SU-DHL-6 (cell line): Measurements from ENCODE around the gene VPS35L.

Experiments
- H2AFZ ChIP-seq: fragments of 200-600 bp; sonication (generic); 2 replicates; pipeline ENCODE4 v1.6.1; 2014; ENCODE audit warnings: low read depth, mild to moderate bottlenecking, moderate library complexity, mixed read lengths, antibody characterized with exemption, low read length; ENCODE audit not compliant: severe bottlenecking
- H3F3A ChIP-seq: fragments of 200-600 bp; shearing (Covaris generic); 2 replicates; pipeline ENCODE4 v1.6.0; 2016; ENCODE audit warnings: antibody characterized with exemption, mild to moderate bottlenecking; ENCODE audit not compliant: insufficient read depth
- H3K27ac ChIP-seq: fragments of 200-600 bp; sonication (generic); 2 replicates; pipeline ENCODE4 v1.5.1; 2016; ENCODE audit warnings: low read depth, mild to moderate bottlenecking, low read length, moderate library complexity, mixed read lengths
- H3K27me3 ChIP-seq: fragments of 200-600 bp; sonication (generic), shearing (Covaris generic); 2 replicates; pipeline ENCODE4 v1.6.0; 2014; ENCODE audit warnings: mild to moderate bottlenecking, low read length
- H3K36me3 ChIP-seq: fragments of 200-600 bp; sonication (generic); 2 replicates; pipeline ENCODE4 v1.6.1; 2014; ENCODE audit warnings: mild to moderate bottlenecking, low read length, mixed read lengths
- H3K4me2 ChIP-seq: fragments of 300-600, 200-600 bp; shearing (Covaris generic), sonication (generic); 2 replicates; pipeline ENCODE4 v1.6.0; 2014; ENCODE audit warnings: low read length, low read depth, mild to moderate bottlenecking; ENCODE audit not compliant: poor library complexity, severe bottlenecking
- H3K4me3 ChIP-seq: fragments of 200-600 bp; sonication (generic); 2 replicates; pipeline ENCODE4 v1.5.1; 2014; ENCODE audit warnings: antibody characterized with exemption, low read length, mild to moderate bottlenecking, mixed read lengths; ENCODE audit not compliant: insufficient read depth, poor library complexity, severe bottlenecking
- H3K79me2 ChIP-seq: fragments of 200-600 bp; sonication (generic); 2 replicates; pipeline ENCODE4 v1.6.1; 2014; ENCODE audit warnings: mild to moderate bottlenecking, low read length, moderate library complexity; ENCODE audit not compliant: insufficient read depth
- H3K9ac ChIP-seq: fragments of 200-600 bp; sonication (generic); 2 replicates; pipeline ENCODE4 v1.7.0; 2014; ENCODE audit warnings: mild to moderate bottlenecking, low read length
- H3K9me2 ChIP-seq: fragments of 200-600 bp; sonication (generic); replicated peaks from 2 replicates; pipeline ENCODE4 v1.6.1; 2014; ENCODE audit warnings: low read length; ENCODE audit not compliant: insufficient read depth
- H3K9me3 ChIP-seq: fragments of 200-600 bp; sonication (generic); 2 replicates; pipeline ENCODE4 v1.6.1; 2014; ENCODE audit warnings: low read length, mixed read lengths; ENCODE audit not compliant: insufficient read depth
- H4K20me1 ChIP-seq: fragments of 200-600 bp; sonication (generic); 2 replicates; pipeline ENCODE4 v1.6.1; 2014; ENCODE audit warnings: low read depth, mild to moderate bottlenecking, antibody characterized with exemption, low read length, moderate library complexity, mixed read lengths
- CTCF ChIP-seq: fragments of 200-600 bp; sonication (generic); IDR thresholded peaks from one replicate; pipeline ENCODE4 v1.5.1; 2017; ENCODE audit warnings: antibody characterized with exemption, mild to moderate bottlenecking, low read length, moderate library complexity; ENCODE audit not compliant: insufficient read depth, poor library complexity, severe bottlenecking
- EZH2phosphoT487 ChIP-seq: fragments of 200-600 bp; sonication (generic), shearing (Covaris generic); conservative IDR thresholded peaks from 2 replicates; pipeline ENCODE4 v1.6.1; 2018; ENCODE audit warnings: mild to moderate bottlenecking, antibody characterized with exemption, low read length, moderate library complexity, mixed read lengths

VPS35L gene

GRCh38 chr16:19589771-19590302 lies 34.3 kb downstream of the VPS35L start:
- Histone ChIP-seq H3K36me3 (no peaks in the 10 kb centered on the region), H3K27ac (no peak overlapping the region), H3K79me2 (no peaks in the 10 kb centered on the region), H3K4me2 (no peak overlapping the region), H3K27me3 (no peaks in the 10 kb centered on the region), H2AFZ (no peak overlapping the region), H3K9me3 (no peaks in the 10 kb centered on the region), H3K9me2 (no peaks in the 10 kb centered on the region), H3K9ac (no peak overlapping the region), H3F3A (no peaks in the 10 kb centered on the region), H4K20me1 (no peaks in the 10 kb centered on the region), H3K4me3 (no peak overlapping the region)
- TF ChIP-seq EZH2phosphoT487 (no peak), CTCF (no peak)

DNA sequence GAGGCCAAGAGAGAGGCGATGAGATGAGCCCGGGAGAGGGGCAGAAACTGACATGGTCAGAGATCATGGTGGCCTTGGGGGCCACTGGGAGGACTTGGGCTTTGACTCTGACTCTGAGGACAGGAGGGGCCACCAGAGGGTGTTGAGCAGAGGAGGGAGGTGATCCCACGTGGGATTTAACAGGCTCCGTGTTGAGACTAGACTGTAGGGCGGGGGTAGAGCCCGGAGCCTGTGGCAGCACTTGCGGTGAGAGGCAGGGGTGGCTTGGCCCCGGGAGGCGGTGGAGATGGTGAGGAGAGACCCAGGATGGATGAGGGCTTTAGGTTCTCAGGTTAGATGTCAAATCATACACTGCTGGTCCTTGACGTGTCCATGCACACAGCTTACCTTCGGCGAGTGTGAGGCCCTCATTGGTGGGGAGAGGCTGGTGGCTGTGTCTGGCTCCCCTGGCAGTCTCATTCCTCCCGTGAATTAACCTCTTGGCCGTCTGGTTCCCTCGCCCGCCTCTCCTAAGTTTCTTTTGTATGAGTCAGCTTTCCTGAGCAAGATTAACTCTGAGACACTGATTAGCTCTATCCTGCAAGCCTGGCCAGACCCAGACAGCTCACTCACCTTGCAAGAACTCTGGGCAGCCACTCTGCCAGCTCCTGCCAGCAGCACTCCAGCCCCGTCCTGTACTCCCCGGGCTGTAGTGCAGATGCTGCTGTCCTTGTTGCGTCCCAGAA lies 39.7 kb downstream of the VPS35L start:
- H3K4me3 ChIP-seq, result no peak overlapping the region
- H3F3A ChIP-seq, result no peaks in the 10 kb centered on the region
- TF ChIP-seq EZH2phosphoT487, result no peak
- no peak for TF ChIP-seq CTCF
- H3K4me2 ChIP-seq, result no peak overlapping the region
- no peaks in the 10 kb centered on the region for H3K27me3 ChIP-seq
- no peaks in the 10 kb centered on the region for H3K9me2 ChIP-seq
- no peak overlapping the region for H3K27ac ChIP-seq
- no peaks in the 10 kb centered on the region for H3K36me3 ChIP-seq
- no peak overlapping the region for H3K9ac ChIP-seq
- H2AFZ ChIP-seq, result no peak overlapping the region
- H3K9me3 ChIP-seq, result no peaks in the 10 kb centered on the region
- H3K79me2 ChIP-seq, result no peaks in the 10 kb centered on the region
- H4K20me1 ChIP-seq, result no peaks in the 10 kb centered on the region

GRCh38 chr16:19598805-19599510 lies 43.5 kb downstream of the VPS35L start:
- Histone ChIP-seq H3K9ac (no peak overlapping the region), H3K4me3 (no peak overlapping the region), H3F3A (no peaks in the 10 kb centered on the region), H3K4me2 (no peak overlapping the region), H3K79me2 (no peaks in the 10 kb centered on the region), H3K9me3 (no peaks in the 10 kb centered on the region), H3K27ac (no peak overlapping the region), H3K36me3 (no peaks in the 10 kb centered on the region), H4K20me1 (no peaks in the 10 kb centered on the region), H3K9me2 (no peaks in the 10 kb centered on the region), H3K27me3 (no peaks in the 10 kb centered on the region), H2AFZ (no peak overlapping the region)
- no peak for TF ChIP-seq CTCF
- TF ChIP-seq EZH2phosphoT487, result no peak
